GM12878 (cell line): ENCODE data around the gene MIPOL1.
"Not testable (repeated sequence)": the region's sequence is repeated elsewhere in the genome, so short reads cannot be mapped to it uniquely, and the experiment has no call there.

Experiments
- EP300 ChIP-seq, 2 experiments: fragments of 150-350 bp in 1 of 2; IDR thresholded peaks; 2 replicates each; pipeline ENCODE4 v1.6.1; 2011 to 2012; ENCODE audit warnings: low read depth in 2 of 2, low read length in 2 of 2, borderline replicate concordance in 1 of 2, improper control_type of control experiment in 1 of 2, inconsistent platforms in 1 of 2; ENCODE audit not compliant: control insufficient read depth in 1 of 2
- MTA3 ChIP-seq: IDR thresholded peaks from 2 replicates; pipeline ENCODE4 v1.6.1; 2012; ENCODE audit warnings: low read length, inconsistent platforms, borderline replicate concordance
- MXI1 ChIP-seq: fragments of 150-350 bp; IDR thresholded peaks from 2 replicates; pipeline ENCODE4 v1.6.1; 2011; ENCODE audit warnings: low read depth, mild to moderate bottlenecking, inconsistent platforms, low read length, improper control_type of control experiment
- MYC ChIP-seq: IDR thresholded peaks from 2 replicates; pipeline ENCODE4 v1.6.1; 2011; ENCODE audit warnings: mild to moderate bottlenecking, low read length, moderate library complexity, inconsistent platforms; ENCODE audit not compliant: insufficient read depth, insufficient replicate concordance, insufficient read length, severe bottlenecking
- SIN3A ChIP-seq: IDR thresholded peaks from 2 replicates; pipeline ENCODE4 v1.6.1; 2012; ENCODE audit warnings: low read depth, low read length, improper control_type of control experiment
- YY1 ChIP-seq: IDR thresholded peaks from 2 replicates; pipeline ENCODE4 v1.6.1; 2011; ENCODE audit warnings: low read depth, mild to moderate bottlenecking, low read length
- TF ChIP-seq, protein P1 (sequence below), 3 experiments: IDR thresholded peaks in 2 of 3; conservative IDR thresholded peaks in 1 of 3; 2 replicates each; pipeline ENCODE4 v1.5.1; 2011; ENCODE audit warnings: low read depth in 3 of 3, low read length in 3 of 3, mild to moderate bottlenecking in 3 of 3, control low read depth in 2 of 3, moderate library complexity in 2 of 3, inconsistent platforms in 1 of 3, mixed read lengths in 1 of 3; ENCODE audit not compliant: control insufficient read depth in 2 of 3, insufficient read depth in 1 of 3; ENCODE audit errors: extremely low read depth in 1 of 3
- TF ChIP-seq, protein P2 (sequence below): IDR thresholded peaks from 2 replicates; pipeline ENCODE4 v1.6.1; 2011; ENCODE audit warnings: low read depth, low read length, improper control_type of control experiment, borderline replicate concordance

DNA sequence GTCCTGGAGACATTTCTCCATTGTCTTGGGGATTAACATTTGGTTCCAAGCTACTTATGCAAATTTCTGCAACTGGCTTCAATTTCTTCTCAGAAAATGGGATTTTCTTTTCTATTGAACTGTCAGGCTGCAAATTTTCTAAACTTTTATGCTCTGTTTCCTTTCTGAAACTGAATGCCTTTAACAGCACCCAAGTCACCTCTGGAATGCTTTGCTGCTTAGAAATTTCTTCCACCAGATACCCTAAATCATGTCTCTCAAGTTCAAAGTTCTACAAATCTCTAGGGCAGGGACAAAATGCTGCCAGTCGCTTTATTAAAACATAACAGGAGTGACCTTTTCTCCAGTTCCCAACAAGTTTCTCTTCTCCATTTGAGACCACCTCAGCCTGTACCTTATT, 264.7 kb downstream of the MIPOL1 start:
- not testable (repeated sequence) for TF ChIP-seq SIN3A; MTA3; MYC; MXI1; EP300 (IDR thresholded peaks at IDR 0.05; ENCODE audit: borderline replicate concordance in 1 of 2, control insufficient read depth in 1 of 2, low read depth in 2 of 2, low read length in 2 of 2); YY1
- TF ChIP-seq, protein P1, sequence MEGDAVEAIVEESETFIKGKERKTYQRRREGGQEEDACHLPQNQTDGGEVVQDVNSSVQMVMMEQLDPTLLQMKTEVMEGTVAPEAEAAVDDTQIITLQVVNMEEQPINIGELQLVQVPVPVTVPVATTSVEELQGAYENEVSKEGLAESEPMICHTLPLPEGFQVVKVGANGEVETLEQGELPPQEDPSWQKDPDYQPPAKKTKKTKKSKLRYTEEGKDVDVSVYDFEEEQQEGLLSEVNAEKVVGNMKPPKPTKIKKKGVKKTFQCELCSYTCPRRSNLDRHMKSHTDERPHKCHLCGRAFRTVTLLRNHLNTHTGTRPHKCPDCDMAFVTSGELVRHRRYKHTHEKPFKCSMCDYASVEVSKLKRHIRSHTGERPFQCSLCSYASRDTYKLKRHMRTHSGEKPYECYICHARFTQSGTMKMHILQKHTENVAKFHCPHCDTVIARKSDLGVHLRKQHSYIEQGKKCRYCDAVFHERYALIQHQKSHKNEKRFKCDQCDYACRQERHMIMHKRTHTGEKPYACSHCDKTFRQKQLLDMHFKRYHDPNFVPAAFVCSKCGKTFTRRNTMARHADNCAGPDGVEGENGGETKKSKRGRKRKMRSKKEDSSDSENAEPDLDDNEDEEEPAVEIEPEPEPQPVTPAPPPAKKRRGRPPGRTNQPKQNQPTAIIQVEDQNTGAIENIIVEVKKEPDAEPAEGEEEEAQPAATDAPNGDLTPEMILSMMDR (IDR thresholded peaks at IDR 0.05 in 2 of 3, conservative IDR thresholded peaks at IDR 0.05 in 1 of 3; ENCODE audit: control insufficient read depth in 2 of 3, extremely low read depth in 1 of 3, insufficient read depth in 1 of 3, low read depth in 3 of 3, low read length in 3 of 3) = not testable (repeated sequence)
- TF ChIP-seq, protein P2, sequence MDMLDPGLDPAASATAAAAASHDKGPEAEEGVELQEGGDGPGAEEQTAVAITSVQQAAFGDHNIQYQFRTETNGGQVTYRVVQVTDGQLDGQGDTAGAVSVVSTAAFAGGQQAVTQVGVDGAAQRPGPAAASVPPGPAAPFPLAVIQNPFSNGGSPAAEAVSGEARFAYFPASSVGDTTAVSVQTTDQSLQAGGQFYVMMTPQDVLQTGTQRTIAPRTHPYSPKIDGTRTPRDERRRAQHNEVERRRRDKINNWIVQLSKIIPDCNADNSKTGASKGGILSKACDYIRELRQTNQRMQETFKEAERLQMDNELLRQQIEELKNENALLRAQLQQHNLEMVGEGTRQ = not testable (repeated sequence)
